ENCODE results near the gene CLDN14.

Gene CLDN14

GRCh38 chr21:36436829-36437744 is 42.8 kb downstream of the CLDN14 start:
- no peak for DNase-seq

DNA sequence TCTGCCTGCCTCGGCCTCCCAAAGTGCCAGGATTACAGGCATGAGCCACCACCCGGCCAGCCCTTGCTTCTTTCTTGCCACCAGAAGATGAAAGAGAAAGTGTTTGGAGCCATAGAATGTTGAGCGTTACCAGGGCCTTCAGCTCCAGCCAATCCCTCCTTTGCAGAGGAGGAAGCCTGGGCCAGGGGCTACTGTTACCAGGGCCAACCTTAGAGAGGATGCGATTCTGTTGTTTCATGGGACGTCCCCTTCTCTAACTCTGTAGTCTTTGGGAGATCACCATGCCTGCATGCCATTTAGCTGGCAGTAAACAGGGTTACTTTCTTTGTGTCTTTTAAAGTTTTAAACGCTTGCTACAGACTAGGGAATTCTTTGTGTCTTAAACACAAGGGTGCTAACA is 45.8 kb downstream of the CLDN14 start:
- no peak for DNase-seq

- DNase-seq = no peak
Observed at GRCh38 chr21:36433059-36433709, 46.7 kb downstream of the CLDN14 start.

GRCh38 chr21:36431252-36431651 is 48.7 kb downstream of the CLDN14 start:
- no peak for DNase-seq

GRCh38 chr21:36430841-36431240 is 49.1 kb downstream of the CLDN14 start:
- DNase-seq = no peak

GRCh38 chr21:36429947-36430546 is 49.9 kb downstream of the CLDN14 start:
- DNase-seq = no peak

DNA sequence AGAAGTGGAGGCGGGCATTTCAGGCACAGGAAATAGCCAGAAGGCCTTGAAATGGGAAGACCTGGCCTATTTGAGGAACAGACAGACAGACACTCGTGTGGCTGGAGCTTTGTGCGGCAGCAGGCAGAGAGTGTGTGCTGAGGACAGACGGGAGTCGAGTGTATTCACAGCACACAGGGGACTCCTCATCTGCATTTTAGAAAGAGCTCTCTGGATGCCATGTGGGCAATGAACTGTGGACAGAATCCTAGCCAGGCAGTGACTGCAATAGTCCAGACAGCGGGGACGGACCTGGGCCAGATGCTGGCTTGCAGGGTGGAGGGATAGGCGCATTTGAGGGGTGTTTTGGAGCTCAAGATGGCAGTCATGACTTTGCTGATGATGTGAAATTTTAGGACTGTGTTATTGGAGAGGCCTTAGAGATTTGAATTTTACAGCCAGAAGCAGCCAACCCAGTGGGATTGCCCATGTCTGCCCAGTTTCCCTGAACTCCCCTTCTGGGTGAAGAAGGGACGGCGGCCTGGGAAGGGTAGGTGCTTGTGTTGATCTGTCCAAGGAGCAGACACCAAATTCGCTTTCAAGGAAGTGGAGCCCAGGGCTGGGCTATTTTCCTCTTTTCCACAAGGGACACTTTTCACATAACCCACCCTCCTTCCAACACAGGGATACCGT is 51.0 kb downstream of the CLDN14 start:
- DNase-seq = no peak

DNA sequence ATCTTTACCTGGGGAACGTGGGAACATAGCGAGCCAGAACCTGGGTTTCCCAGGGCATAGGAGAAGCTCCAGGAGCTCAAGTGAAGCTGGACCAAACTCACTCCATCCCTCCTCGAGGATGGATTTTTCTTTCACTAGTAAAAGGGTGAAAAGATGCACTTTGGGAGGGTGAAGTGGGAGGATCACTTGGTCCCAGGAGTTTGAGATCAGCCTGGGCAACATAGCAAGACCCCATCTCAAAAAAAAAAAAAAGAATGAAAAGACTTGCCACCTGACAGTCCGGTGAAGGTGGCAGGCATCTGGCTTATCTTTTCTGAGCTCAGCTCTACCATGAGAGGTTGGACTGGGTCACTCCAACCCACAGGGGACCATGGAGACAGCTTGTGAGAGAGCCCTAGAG is 52.4 kb downstream of the CLDN14 start:
- DNase-seq = no peak

- DNase-seq = no peak
Observed at GRCh38 chr21:36425286-36425685, 54.6 kb downstream of the CLDN14 start.

DNA sequence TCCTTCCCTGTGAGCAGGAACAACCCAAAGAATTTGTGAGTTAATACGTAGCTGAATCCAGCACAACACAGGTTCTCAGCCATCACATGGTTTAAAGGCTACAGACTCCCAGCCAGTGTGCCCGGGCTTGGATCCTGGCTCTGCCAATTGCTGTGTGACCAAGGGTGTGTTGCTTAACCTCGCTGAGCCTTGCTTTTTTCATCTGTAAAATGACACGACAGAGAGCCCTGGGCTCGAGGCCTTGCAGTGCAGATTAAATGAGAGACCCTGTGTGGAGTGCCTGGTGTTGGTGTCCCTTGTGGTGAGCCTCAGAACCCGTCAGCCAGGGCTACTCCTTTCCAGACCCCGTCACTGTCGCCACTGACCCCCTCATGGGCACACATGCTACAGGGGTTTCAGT is 55.3 kb downstream of the CLDN14 start:
- DNase-seq = no peak

GRCh38 chr21:36423771-36424433 is 56.0 kb downstream of the CLDN14 start:
- DNase-seq = no peak

DNA sequence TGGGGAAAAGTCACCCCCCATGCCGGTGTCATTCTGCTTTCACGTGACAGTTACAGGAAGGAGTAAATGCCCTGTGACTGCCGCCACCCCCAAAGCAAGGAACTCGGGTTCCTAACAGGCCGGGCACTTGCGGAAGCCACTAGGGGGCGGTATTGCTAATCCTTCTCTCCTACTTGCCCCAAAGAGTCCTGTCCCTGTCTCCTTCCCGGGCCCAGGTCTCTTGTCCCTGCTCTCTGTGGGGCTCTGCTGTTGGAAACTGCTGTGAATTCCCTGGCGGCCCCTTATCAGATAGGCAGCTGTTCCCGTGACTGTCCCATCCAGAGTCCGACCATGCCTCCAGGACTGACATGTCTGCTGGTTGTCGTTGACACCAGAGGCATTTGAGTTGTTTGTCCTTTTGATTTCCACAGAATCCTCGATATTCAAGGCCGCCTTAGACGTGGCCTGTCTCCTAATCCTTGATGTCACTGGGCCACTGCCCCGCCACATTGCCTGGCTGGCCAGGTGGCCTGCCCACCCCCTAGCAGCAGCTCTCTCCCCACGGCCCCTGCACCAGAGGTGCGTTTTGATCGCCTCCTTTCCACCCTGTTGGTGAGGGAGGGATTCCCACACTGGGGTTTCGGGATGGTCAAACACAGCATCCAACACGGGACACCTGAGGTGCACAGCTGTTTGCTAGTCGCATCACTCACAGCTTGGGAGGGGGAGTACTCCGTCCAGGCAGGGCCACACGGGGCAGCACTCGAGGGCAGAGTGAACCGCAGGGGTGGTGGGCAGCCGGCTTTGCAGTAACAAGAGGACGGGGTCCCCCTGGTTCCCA is 57.4 kb downstream of the CLDN14 start:
- peak in 4 of 58 donors; percentile 4 to 24 (median 6) for DNase-seq

DNA sequence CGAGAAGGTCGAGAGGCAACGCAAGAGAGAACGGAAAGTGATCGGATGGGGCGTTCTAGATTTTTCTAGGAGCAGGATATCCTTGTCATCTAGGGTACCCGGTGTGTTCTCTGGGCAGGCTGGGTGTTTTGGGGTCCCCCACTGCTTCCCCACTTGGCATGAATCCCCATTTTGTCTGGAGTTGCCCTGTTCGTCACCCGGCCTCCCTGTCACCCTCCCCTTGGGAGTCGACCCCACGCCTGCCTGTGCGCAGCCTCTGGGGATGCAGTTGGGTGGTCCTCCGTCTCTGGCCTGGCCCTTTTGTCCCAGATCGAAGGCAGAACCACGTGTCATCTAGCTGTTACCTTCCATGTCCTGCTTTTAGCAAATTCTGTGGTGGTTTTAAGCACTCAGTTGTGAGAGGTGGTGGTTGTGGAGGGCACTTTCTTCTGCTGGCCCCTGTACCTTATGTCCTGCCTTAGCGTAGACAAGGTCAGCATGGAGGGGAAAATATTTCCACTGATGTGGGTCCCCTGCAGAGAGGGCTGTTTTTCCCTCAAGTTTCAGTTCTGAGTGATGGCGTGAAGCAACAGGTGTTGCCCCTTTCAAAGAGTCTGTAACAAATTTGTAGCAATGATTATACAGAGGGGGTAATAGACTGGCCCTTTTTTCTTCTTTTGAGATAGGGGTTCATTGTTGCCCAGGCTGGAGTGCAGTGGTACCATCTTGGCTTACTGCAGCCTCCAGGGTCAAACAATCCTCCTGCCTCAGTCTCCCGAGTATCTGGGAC is 59.2 kb downstream of the CLDN14 start:
- DNase-seq = no peak

DNA sequence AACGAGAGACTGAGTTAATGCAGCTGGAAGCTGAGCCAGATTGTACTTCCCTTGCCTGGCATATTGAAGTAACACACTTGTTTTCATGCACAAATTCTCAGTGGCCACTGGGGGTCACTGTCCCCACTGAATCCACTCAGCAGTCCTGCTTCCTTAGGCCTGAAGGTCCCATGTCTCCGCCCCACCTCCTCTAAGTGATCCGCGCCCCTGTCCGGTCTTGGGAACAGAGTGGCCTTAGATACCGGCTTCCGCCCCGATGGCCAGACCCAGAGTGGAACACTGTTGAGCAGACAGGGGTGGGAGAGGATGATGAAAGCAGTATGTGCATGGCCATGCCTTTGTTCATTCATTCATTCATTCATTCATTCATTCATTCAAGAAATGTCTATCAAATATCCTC is 59.9 kb downstream of the CLDN14 start:
- peak in 50 of 58 donors; percentile 4 to 71 (median 38) for DNase-seq

GRCh38 chr21:36419241-36419640 is 60.7 kb downstream of the CLDN14 start:
- no peak for DNase-seq

GRCh38 chr21:36415375-36415774 is 64.5 kb downstream of the CLDN14 start:
- DNase-seq = no peak

DNA sequence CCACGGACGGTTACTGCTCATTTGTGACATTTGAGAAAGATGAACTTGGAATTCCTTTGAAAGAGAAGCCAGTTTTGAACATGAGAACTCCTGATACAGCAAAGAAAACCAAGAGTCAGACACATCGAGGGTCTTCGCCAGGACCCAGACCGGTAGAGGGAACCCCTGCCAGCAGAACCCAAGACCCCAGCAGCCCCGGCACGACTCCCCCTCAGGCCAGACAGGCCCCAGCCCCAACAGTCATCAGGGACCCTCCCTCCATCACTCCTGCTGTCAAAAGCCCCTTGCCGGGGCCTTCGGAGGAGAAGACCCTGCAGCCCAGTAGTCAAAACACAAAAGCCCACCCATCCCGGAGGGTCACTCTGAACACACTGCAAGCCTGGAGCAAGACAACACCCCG is 67.0 kb downstream of the CLDN14 start:
- DNase-seq = no peak

DNA sequence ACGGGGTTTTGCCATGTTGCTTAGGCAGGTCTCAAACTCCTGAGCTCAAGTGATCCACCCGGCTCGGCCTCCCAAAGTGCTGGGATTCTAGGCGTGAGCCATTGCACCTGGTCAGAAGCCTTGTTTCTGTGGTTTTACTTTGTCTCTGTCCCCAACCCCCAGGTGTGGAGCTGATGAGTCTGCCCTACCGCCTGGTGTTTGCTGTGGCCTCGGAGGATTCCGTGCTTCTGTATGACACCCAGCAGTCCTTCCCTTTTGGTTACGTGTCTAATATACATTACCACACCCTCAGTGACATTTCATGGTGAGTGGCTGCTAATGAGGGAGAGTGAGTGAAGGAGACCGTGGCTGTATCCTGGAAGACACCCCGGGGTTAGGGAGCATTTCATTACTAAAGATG is 68.6 kb downstream of the CLDN14 start:
- no peak for DNase-seq
